Measurements from ENCODE around the gene BLMH.

DNA sequence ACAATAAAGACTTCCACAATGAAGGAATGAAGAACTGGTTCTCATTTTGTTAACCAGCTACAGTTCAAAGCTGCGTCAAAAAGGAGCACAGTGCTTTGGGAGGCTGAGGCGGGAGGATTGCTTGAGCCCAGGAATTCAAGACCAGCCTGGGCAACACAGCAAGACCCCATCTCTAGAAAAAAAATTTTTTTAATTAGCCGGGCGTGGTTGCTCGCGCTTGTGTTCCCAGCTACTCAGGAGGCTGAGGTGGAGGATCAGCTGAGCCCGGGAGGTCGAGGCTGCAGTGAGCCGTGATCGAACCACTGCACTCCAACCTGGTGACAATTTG lies 55.5 kb downstream of the BLMH start:
- TF ChIP-seq EP300 (IDR thresholded peaks at IDR 0.05) (no peak), POLR2AphosphoS5 (IDR thresholded peaks at IDR 0.05) (no peak), CTCF (IDR thresholded peaks at IDR 0.05) (no peak)

All from suprapubic skin (tissue), 4 donors.